PC-9 (cell line): Measurements from ENCODE around the gene SAP130. TPM values are rescaled to one million over a fixed set of nuclear protein-coding genes. Genes with fewer than 3 reads are reported as not detected.

Experiments
- BruUV-seq: library from RNA; stranded (reverse); fragments of 400-500 nt; replicated peaks from 2 replicates; lab custom pipeline; 2021; lab: Mats Ljungman, UMichigan
- CTCF ChIA-PET: fragments of 300-600 bp; sonication (Branson Sonifier 250); formaldehyde crosslinking; loops from one replicate; lab custom pipeline; 2022; ENCODE audit warnings: antibody characterized with exemption; lab: Charles Lee
- POLR2A ChIA-PET: fragments of 300-600 bp; sonication (Branson Sonifier 250); formaldehyde crosslinking; loops from one replicate; lab custom pipeline; 2022; ENCODE audit warnings: antibody characterized with exemption; ENCODE audit not compliant: unreplicated experiment; lab: Charles Lee
- DNase-seq, 2 experiments: peaks; one replicate each; pipeline versions ENCODE4 v3.0.0 to v3.0.0-alpha.2; 2015 to 2022; ENCODE audit warnings: mixed read lengths in 1 of 2
- H2AFZ ChIP-seq: fragments of 200-600 bp; sonication (generic); 2 replicates; pipeline ENCODE4 v1.8.1; 2017; ENCODE audit warnings: antibody characterized with exemption
- H3F3A ChIP-seq: fragments of 200-600 bp; sonication (generic); 2 replicates; pipeline ENCODE4 v1.8.1; 2017; ENCODE audit warnings: antibody characterized with exemption, mild to moderate bottlenecking, low read depth; ENCODE audit not compliant: insufficient read depth
- H3K27ac ChIP-seq: fragments of 200-600 bp; sonication (generic); 2 replicates; pipeline ENCODE4 v1.6.1; 2016; ENCODE audit warnings: mixed run types
- H3K27me3 ChIP-seq: fragments of 200-600 bp; sonication (generic); 2 replicates; pipeline ENCODE4 v1.6.1; 2016; ENCODE audit warnings: low read depth, mixed run types; ENCODE audit not compliant: insufficient read depth
- H3K36me3 ChIP-seq: fragments of 200-600 bp; sonication (generic); 2 replicates; pipeline ENCODE4 v1.6.1; 2016; ENCODE audit warnings: low read depth, mixed run types
- H3K4me1 ChIP-seq: fragments of 200-600 bp; sonication (generic); replicated peaks from 2 replicates; pipeline ENCODE4 v1.6.1; 2016; ENCODE audit warnings: mixed run types; ENCODE audit not compliant: insufficient read depth
- H3K4me2 ChIP-seq: fragments of 200-600 bp; sonication (generic); 2 replicates; pipeline ENCODE4 v1.6.1; 2017; ENCODE audit warnings: mixed run types
- H3K4me3 ChIP-seq: fragments of 200-600 bp; sonication (generic); 2 replicates; pipeline ENCODE4 v1.6.1; 2016; ENCODE audit warnings: mixed run types
- H3K79me2 ChIP-seq: fragments of 200-600 bp; sonication (generic); 2 replicates; pipeline ENCODE4 v1.6.1; 2017; ENCODE audit warnings: low read depth, mixed run types
- H3K9me2 ChIP-seq: fragments of 200-600 bp; sonication (generic); 2 replicates; pipeline ENCODE4 v1.8.1; 2017; ENCODE audit warnings: mild to moderate bottlenecking; ENCODE audit not compliant: insufficient read depth
- H3K9me3 ChIP-seq: fragments of 200-600 bp; sonication (generic); 2 replicates; pipeline ENCODE4 v1.8.1; 2016; ENCODE audit warnings: low read depth; ENCODE audit not compliant: insufficient read depth
- H4K20me1 ChIP-seq: fragments of 200-600 bp; sonication (generic); 2 replicates; pipeline ENCODE4 v1.8.1; 2017; ENCODE audit not compliant: insufficient read depth
- EZH2 ChIP-seq: fragments of 200-600 bp; sonication (generic); IDR thresholded peaks from 2 replicates; pipeline ENCODE4 v1.8.0; 2017; ENCODE audit warnings: antibody characterized with exemption, low read depth
- intact Hi-C: fragments of 100-400 bp; cut with micrococcal nuclease; formaldehyde crosslinking; loops from one replicate; pipeline ENCODE4 v1.10.0; 2022; ENCODE audit not compliant: unreplicated experiment
- total RNA-seq: library from RNA; stranded (reverse); gene quantifications from 2 replicates; pipeline ENCODE4 v1.2.3, GENCODE V29; 2021
- TF ChIP-seq, protein P1 (sequence below): fragments of 200-600 bp; sonication (generic); conservative IDR thresholded peaks from 2 replicates; pipeline ENCODE4 v1.6.1; 2017; ENCODE audit warnings: mixed run types, antibody characterized with exemption, mild to moderate bottlenecking, moderate library complexity

The SAP130 gene
- total RNA-seq, 1 experiment from 2014 or later, result 33.9 TPM

DNA sequence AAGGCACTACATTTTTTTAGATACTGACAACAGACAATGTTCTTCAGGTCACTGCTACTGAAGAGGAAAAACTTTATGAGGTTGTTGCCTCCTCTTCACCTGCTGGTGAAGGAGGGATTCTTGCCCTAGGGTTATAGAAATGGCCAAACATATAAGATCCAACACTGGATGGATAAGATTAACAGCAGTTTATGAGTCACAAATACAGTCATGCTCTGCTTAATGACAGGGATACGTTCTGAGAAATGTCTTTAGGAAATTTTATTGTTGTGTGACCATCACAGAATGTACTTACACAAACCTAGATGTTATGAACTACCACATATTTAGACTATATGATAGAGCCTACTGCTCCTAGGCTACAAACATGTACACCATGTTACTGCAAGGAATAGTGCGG is 84.7 kb downstream of the SAP130 start:
- Histone ChIP-seq H3K4me3 (no peak overlapping the region), H3K36me3 (peaks cover 14% of the 10 kb centered on the region), H3K79me2 (no peaks in the 10 kb centered on the region), H2AFZ (no peak overlapping the region), H3K4me1 (no peaks in the 10 kb centered on the region), H3K27me3 (no peaks in the 10 kb centered on the region), H3K27ac (no peak overlapping the region), H3K4me2 (no peak overlapping the region), H3K9me2 (no peaks in the 10 kb centered on the region), H4K20me1 (no peaks in the 10 kb centered on the region), H3F3A (no peaks in the 10 kb centered on the region), H3K9me3 (no peaks in the 10 kb centered on the region)
- intact Hi-C loops, result no loop called here
- TF ChIP-seq EZH2, result no peak
- TF ChIP-seq, protein P1, sequence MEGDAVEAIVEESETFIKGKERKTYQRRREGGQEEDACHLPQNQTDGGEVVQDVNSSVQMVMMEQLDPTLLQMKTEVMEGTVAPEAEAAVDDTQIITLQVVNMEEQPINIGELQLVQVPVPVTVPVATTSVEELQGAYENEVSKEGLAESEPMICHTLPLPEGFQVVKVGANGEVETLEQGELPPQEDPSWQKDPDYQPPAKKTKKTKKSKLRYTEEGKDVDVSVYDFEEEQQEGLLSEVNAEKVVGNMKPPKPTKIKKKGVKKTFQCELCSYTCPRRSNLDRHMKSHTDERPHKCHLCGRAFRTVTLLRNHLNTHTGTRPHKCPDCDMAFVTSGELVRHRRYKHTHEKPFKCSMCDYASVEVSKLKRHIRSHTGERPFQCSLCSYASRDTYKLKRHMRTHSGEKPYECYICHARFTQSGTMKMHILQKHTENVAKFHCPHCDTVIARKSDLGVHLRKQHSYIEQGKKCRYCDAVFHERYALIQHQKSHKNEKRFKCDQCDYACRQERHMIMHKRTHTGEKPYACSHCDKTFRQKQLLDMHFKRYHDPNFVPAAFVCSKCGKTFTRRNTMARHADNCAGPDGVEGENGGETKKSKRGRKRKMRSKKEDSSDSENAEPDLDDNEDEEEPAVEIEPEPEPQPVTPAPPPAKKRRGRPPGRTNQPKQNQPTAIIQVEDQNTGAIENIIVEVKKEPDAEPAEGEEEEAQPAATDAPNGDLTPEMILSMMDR, result no peak
- no peak for DNase-seq
- no TSS peak for BruUV-seq
- POLR2A ChIA-PET, result no interaction called here
- CTCF ChIA-PET, result no interaction called here

DNA sequence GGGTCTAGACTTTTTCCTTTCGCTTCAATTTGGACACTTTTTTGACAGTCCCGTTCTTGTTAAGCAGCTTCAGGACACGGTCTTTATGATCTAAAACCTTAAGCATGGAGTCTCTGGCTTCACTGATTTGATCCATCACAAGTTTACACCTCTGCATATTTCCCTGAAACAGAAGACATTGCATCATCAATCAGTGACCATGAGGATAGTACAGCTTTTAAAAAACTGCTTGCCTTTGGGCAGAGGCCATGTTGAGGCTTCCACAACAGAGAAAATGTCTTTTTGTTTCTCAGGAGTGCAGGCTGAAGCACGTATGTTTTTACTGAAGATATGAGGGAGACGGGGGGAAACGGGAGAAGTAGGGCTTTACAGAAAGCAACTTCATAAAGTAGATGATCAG is 85.9 kb downstream of the SAP130 start:
- TF ChIP-seq EZH2, result no peak
- TF ChIP-seq, protein P1, result no peak
- Histone ChIP-seq H3K27me3 (no peaks in the 10 kb centered on the region), H3K79me2 (no peaks in the 10 kb centered on the region), H3K27ac (no peak overlapping the region), H3K4me3 (no peak overlapping the region), H3K4me1 (no peaks in the 10 kb centered on the region), H3F3A (no peaks in the 10 kb centered on the region), H3K4me2 (no peak overlapping the region), H4K20me1 (no peaks in the 10 kb centered on the region), H2AFZ (no peak overlapping the region), H3K9me2 (no peaks in the 10 kb centered on the region), H3K9me3 (no peaks in the 10 kb centered on the region), H3K36me3 (peaks cover 14% of the 10 kb centered on the region)
- no TSS peak for BruUV-seq
- ChIA-PET POLR2A (no interaction called here), CTCF (no interaction called here)
- no peak for DNase-seq
- intact Hi-C loops, result no loop called here

DNA sequence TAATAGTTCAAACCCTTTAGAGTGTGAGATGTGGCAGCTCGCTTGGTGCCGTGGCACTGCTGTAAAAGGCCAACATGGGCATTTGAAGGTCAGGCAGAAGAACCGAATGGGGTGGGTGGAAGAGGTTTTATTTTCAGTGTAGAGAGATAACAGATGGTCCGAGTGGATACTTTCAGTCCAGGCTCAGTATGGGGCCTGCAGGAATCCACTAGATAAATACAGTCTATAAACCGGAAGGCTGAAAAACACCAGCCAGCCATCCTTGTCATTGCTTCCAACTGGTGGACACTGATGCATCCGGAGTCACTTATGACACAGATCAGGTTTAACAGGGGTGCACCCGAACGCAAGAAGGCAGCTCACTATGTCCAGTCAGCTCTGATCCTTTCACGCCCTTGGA is 86.4 kb downstream of the SAP130 start:
- no peaks in the 10 kb centered on the region for H3K79me2 ChIP-seq
- H4K20me1 ChIP-seq, result no peaks in the 10 kb centered on the region
- DNase-seq, result no peak
- no peak overlapping the region for H3K4me3 ChIP-seq
- H3F3A ChIP-seq, result no peaks in the 10 kb centered on the region
- BruUV-seq, result no TSS peak
- peaks cover 14% of the 10 kb centered on the region for H3K36me3 ChIP-seq
- ChIA-PET CTCF (no interaction called here), POLR2A (no interaction called here)
- TF ChIP-seq EZH2, result no peak
- TF ChIP-seq, protein P1, result no peak
- H3K4me2 ChIP-seq, result no peak overlapping the region
- intact Hi-C loops, result no loop called here
- H2AFZ ChIP-seq, result no peak overlapping the region
- no peaks in the 10 kb centered on the region for H3K9me3 ChIP-seq
- H3K9me2 ChIP-seq, result no peaks in the 10 kb centered on the region
- no peaks in the 10 kb centered on the region for H3K27me3 ChIP-seq
- no peak overlapping the region for H3K27ac ChIP-seq
- no peaks in the 10 kb centered on the region for H3K4me1 ChIP-seq
